GM18499 (cell line): Measurements from ENCODE around the gene TOR4A.

Source experiments
- ATAC-seq: cut with Tn5 transposase; IDR thresholded peaks from one replicate; pipeline ENCODE4 v1.9.1; 2021; ENCODE audit warnings: moderate number of reproducible peaks; ENCODE audit not compliant: insufficient read depth, unreplicated experiment

Gene TOR4A

GRCh38 chr9:137331929-137332328, 54.4 kb downstream of the TOR4A start:
- no peak for ATAC-seq
